DND-41 (cell line): ENCODE results near the gene CERK.

Source experiments
- ATAC-seq: fragments of 200-7000 bp; cut with Tn5 transposase; 3 replicates; pipeline ENCODE4 v1.9.1; 2021; ENCODE audit warnings: low read depth; ENCODE audit not compliant: insufficient read depth
- DNase-seq: peaks from one replicate; pipeline ENCODE4 v3.0.0-alpha.2; 2020
- H2AFZ ChIP-seq: 2 replicates; pipeline ENCODE4 v1.6.0; 2012; ENCODE audit warnings: low read depth, low read length
- H3K27ac ChIP-seq: 2 replicates; pipeline ENCODE4 v1.5.1; 2012; ENCODE audit warnings: low read length, inconsistent platforms
- H3K27me3 ChIP-seq: fragments of 200-600 bp; sonication (generic); 2 replicates; pipeline ENCODE4 v1.6.0; 2012; ENCODE audit warnings: low read length, mild to moderate bottlenecking, inconsistent platforms; ENCODE audit not compliant: insufficient read depth, poor library complexity
- H3K36me3 ChIP-seq: 2 replicates; pipeline ENCODE4 v1.5.1; 2012; ENCODE audit warnings: low read length, inconsistent platforms; ENCODE audit not compliant: insufficient read depth
- H3K4me1 ChIP-seq: 2 replicates; pipeline ENCODE4 v1.5.1; 2012; ENCODE audit warnings: mild to moderate bottlenecking, low read length; ENCODE audit not compliant: insufficient read depth
- H3K4me2 ChIP-seq: 2 replicates; pipeline ENCODE4 v1.6.0; 2012; ENCODE audit warnings: mild to moderate bottlenecking, moderate library complexity, low read length, inconsistent platforms; ENCODE audit not compliant: insufficient read depth
- H3K4me3 ChIP-seq, 2 experiments: fragments of 200-600 bp in 1 of 2; shearing (Covaris generic) in 1 of 2; 2 replicates each; pipeline ENCODE4 v1.5.1; 2012 to 2016; ENCODE audit warnings: inconsistent platforms in 2 of 2, low read length in 2 of 2, mild to moderate bottlenecking in 2 of 2, low read depth in 1 of 2, moderate library complexity in 1 of 2
- H3K79me2 ChIP-seq: 2 replicates; pipeline ENCODE4 v1.6.0; 2012; ENCODE audit warnings: low read length, inconsistent platforms; ENCODE audit not compliant: insufficient read depth
- H3K9ac ChIP-seq: 2 replicates; pipeline ENCODE4 v1.6.0; 2012; ENCODE audit warnings: low read depth, mild to moderate bottlenecking, inconsistent platforms, low read length, moderate library complexity
- H3K9me3 ChIP-seq: 2 replicates; pipeline ENCODE4 v1.5.1; 2012; ENCODE audit warnings: low read length, moderate library complexity, mild to moderate bottlenecking, inconsistent platforms; ENCODE audit not compliant: insufficient read depth, severe bottlenecking
- H4K20me1 ChIP-seq: 2 replicates; pipeline ENCODE4 v1.6.0; 2012; ENCODE audit warnings: low read length; ENCODE audit not compliant: insufficient read depth
- EZH2 ChIP-seq: IDR thresholded peaks from 3 replicates; pipeline ENCODE4 v1.6.1; 2012; ENCODE audit warnings: borderline replicate concordance, low read depth, mild to moderate bottlenecking, moderate library complexity, low read length, inconsistent platforms; ENCODE audit not compliant: severe bottlenecking
- TF ChIP-seq, protein P1 (sequence below): IDR thresholded peaks from 2 replicates; pipeline ENCODE4 v1.5.1; 2012; ENCODE audit warnings: borderline replicate concordance, low read length, moderate library complexity, mild to moderate bottlenecking; ENCODE audit not compliant: poor library complexity, severe bottlenecking; ENCODE audit errors: extremely low read depth

Gene CERK

DNA sequence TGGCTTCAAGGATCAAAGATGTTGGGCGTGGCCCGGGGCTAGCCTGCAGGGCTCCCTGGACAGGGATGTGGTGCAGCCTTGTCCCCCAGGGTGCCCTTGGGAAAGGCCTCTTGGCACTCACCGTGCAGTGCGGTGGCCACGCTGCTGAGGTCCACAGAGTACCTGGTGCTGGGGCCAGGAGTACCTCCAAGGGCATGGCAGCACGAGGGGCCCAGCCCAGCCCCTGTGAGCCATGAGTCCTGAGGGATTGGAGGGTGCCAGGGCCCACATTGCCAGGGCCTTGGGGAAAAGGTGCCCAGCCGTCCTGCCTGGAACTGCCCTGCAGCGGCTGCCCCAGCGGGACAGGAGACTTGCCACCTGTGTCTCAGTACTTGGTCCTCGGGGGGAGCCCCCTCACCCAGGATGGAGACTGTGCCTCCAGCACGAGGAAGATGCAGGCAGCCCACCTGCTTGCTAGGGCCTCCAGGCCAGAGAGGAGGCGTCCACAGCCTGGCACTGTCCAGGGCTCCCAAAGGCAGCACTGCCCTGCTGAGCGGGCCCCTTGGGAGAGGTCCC is 73.7 kb downstream of the CERK start:
- H3K9ac ChIP-seq, result no peak overlapping the region
- H3K27ac ChIP-seq, result no peak overlapping the region
- peaks cover 100% of the 10 kb centered on the region for H3K36me3 ChIP-seq
- DNase-seq (no peak), ATAC-seq (no peak)
- H3K4me3 ChIP-seq, result no peak overlapping the region
- peaks cover 66% of the 10 kb centered on the region for H4K20me1 ChIP-seq
- H3K27me3 ChIP-seq, result no peaks in the 10 kb centered on the region
- peaks cover 34% of the 10 kb centered on the region for H3K79me2 ChIP-seq
- H3K4me2 ChIP-seq, result no peak overlapping the region
- no peaks in the 10 kb centered on the region for H3K4me1 ChIP-seq
- no peak overlapping the region for H2AFZ ChIP-seq
- TF ChIP-seq EZH2, result no peak
- TF ChIP-seq, protein P1, sequence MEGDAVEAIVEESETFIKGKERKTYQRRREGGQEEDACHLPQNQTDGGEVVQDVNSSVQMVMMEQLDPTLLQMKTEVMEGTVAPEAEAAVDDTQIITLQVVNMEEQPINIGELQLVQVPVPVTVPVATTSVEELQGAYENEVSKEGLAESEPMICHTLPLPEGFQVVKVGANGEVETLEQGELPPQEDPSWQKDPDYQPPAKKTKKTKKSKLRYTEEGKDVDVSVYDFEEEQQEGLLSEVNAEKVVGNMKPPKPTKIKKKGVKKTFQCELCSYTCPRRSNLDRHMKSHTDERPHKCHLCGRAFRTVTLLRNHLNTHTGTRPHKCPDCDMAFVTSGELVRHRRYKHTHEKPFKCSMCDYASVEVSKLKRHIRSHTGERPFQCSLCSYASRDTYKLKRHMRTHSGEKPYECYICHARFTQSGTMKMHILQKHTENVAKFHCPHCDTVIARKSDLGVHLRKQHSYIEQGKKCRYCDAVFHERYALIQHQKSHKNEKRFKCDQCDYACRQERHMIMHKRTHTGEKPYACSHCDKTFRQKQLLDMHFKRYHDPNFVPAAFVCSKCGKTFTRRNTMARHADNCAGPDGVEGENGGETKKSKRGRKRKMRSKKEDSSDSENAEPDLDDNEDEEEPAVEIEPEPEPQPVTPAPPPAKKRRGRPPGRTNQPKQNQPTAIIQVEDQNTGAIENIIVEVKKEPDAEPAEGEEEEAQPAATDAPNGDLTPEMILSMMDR, result no peak
- no peaks in the 10 kb centered on the region for H3K9me3 ChIP-seq

DNA sequence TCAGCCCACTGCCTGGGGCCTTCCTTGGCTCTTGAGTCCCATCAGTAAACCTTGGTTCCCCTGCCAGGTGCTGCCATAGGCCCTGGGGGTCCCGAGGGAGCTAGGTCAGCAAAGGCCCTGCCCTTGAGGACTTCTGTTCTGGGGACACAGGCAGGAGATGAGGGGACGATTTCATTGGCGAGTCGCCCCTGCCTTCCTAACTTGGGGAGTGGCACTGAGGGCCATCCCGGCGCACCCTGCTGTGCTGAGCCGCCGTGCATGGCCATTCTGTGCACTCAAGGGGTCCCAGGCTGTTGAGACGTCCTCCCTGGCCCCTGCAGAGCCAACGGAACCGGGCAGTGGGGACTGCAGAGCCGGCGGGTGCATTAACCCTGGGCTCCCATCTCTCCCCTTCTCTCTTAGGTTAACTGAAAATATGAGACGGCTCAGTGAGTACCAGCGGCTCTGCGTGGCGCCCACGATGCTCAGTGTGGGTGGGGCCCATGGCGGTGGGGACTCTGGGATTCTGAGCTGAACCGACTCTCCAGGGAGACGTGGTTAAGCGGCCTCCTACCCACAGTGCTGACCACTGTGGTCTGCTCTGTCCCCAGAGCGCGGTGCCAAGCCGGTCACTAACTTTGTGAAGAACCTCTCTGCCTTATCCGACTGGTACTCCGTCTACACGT is 74.5 kb downstream of the CERK start:
- no peak overlapping the region for H3K27ac ChIP-seq
- DNase-seq (no peak), ATAC-seq (no peak)
- no peak overlapping the region for H3K4me3 ChIP-seq
- H2AFZ ChIP-seq, result no peak overlapping the region
- H3K4me1 ChIP-seq, result no peaks in the 10 kb centered on the region
- no peak overlapping the region for H3K4me2 ChIP-seq
- no peaks in the 10 kb centered on the region for H3K27me3 ChIP-seq
- H4K20me1 ChIP-seq, result peaks cover 73% of the 10 kb centered on the region
- peaks cover 41% of the 10 kb centered on the region for H3K79me2 ChIP-seq
- H3K9me3 ChIP-seq, result no peaks in the 10 kb centered on the region
- TF ChIP-seq, protein P1, result no peak
- TF ChIP-seq EZH2, result no peak
- H3K9ac ChIP-seq, result no peak overlapping the region
- H3K36me3 ChIP-seq, result peaks cover 100% of the 10 kb centered on the region

DNA sequence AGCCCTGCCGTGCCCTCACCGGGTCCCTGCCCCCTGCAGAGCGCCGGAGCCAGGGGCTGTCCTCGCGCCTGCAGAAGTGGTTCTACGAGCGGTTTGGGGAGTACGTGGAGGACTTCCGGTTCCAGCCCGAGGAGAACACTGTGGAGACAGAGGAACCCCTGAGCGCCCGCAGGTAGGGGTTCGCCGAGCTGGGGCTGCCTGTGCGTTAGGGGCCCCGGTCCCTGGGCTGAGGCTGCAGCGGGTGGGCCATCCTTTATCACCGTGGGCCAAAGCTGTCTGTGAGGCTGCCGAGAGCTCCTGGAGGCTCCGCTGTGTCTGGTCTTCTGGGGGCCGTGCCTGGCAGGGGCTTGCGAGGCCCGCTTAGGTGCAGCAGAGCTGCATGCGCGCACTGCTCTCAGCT is 75.1 kb downstream of the CERK start:
- Histone ChIP-seq H3K4me1 (no peaks in the 10 kb centered on the region), H3K4me2 (no peak overlapping the region), H3K4me3 (no peak overlapping the region), H4K20me1 (peaks cover 74% of the 10 kb centered on the region), H3K79me2 (peaks cover 45% of the 10 kb centered on the region), H3K36me3 (peaks cover 99% of the 10 kb centered on the region), H2AFZ (no peak overlapping the region), H3K27ac (no peak overlapping the region), H3K27me3 (no peaks in the 10 kb centered on the region), H3K9ac (no peak overlapping the region), H3K9me3 (no peaks in the 10 kb centered on the region)
- no peak for DNase-seq
- TF ChIP-seq, protein P1, result no peak
- no peak for TF ChIP-seq EZH2
- no peak for ATAC-seq
